ENCODE data around the gene TSPAN9.

Gene TSPAN9, protein sequence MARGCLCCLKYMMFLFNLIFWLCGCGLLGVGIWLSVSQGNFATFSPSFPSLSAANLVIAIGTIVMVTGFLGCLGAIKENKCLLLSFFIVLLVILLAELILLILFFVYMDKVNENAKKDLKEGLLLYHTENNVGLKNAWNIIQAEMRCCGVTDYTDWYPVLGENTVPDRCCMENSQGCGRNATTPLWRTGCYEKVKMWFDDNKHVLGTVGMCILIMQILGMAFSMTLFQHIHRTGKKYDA

DNA sequence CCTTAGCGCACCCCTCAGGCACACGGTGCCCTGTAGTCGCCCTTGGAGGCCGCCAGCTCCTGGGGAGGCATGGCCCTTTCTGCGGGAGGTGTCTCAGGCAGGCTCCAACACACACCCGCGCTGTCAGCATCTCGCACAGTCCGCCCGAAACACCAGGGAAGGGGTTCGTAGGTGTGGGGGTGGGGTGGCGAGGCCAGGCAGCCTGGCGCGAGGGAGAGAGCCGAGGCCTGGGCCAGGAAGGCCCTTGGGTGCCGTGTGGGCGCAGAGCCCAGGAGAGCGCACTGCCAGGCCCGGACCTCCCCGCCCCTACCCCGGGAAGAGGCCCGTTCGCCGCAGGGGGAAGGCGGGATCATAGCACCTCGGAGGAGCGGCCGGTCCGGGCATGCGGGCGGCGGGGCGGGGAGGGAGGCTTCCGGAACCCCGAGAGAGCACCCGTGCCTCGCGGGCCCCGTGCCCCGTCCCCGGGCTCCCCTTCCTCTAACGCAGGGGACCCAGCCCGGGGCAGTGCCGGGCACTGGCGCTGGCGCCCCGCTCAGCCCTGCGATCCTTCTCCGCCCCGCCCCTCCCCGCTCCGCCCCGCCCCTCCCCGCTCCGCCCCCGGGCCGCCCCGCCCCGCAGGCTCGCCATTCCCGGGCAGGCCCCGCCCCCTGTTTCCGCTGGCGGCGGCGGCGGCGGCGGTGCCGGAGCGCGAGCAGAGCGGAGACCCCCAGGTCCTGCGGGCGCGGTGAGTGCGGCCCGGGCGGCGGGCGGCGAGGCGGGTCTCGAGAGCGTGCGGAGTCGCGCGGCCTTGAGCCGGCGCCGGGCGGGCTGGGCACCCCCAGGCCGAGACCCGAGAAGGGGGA is at the start of gene TSPAN9:
Gene TSPAN9, plus strand, starts transcription at position 650 of the 842 bp plus-strand sequence. CDS start 123,815 bp downstream, outside the sequence.
- DNase-seq = peak; percentile 30

DNA sequence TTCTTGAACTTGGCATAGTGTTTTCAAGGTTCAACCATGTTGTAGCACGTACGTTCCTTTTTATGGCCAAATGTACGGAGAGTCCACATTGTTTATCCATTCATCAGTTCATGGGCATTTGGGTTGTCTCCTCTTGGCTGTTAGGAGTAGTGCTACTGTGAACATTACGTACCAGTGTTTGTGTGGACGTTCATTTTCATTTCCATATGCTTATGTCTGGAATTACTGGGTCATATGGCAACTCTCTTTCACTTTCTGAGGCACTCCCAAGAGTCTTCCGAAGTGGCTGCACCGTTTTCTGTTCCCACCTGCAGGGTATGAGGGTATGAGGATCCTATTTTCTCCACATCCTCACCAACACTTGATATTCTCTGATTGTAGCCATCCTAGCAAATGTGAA is 49.1 kb upstream of the TSPAN9 start:
- DNase-seq = no peak

DNA sequence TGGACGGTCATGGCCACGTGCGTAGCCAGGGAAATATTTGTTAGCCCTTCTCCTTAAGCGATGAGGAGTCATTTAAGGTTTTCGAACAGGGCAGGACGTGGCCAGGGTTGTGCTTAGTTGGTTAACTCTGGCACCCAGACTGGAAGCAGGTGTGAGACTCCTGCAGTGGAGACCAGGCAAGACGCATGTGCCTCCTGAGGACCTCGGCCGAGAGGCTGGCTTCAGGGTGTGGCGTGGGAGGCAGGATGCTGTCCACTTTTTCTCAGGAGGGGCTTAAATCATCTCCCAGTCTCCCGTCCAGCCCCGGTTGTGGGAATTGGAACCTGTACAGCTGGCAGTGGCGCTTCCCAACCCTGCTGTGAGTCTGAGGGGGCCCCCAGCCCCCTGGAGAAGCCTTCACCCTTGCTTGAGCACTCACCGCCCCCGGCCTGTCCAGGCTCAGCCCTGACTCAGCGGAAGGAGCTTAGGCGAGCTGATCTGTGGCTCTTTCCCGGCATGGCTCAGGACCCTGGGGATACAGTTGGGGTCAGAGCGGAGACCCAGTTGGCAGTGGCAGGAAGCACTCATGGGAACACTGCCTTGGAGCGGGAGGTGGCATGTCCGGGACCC is 46.3 kb upstream of the TSPAN9 start:
- no peak for DNase-seq

DNA sequence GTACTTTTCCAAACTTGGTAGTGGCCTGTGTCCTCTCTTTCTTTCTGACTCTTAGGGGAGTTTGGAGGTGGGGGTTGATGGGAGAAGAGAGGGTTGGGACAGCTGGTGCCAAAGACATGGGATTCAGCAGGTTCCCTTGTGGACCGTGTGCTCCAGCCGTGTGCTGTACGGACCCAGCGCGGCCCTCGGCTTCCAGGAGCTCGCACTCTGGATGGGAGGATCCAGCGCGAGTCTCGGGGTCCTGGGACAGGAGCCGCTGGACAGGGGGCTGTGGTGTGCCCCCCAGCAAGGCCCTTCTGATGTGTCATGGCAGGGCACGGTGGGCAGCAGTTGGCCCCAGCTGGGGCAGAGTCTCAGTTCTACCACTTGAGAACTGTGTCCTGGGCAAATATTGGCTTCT is 45.0 kb upstream of the TSPAN9 start:
- no peak for DNase-seq

DNA sequence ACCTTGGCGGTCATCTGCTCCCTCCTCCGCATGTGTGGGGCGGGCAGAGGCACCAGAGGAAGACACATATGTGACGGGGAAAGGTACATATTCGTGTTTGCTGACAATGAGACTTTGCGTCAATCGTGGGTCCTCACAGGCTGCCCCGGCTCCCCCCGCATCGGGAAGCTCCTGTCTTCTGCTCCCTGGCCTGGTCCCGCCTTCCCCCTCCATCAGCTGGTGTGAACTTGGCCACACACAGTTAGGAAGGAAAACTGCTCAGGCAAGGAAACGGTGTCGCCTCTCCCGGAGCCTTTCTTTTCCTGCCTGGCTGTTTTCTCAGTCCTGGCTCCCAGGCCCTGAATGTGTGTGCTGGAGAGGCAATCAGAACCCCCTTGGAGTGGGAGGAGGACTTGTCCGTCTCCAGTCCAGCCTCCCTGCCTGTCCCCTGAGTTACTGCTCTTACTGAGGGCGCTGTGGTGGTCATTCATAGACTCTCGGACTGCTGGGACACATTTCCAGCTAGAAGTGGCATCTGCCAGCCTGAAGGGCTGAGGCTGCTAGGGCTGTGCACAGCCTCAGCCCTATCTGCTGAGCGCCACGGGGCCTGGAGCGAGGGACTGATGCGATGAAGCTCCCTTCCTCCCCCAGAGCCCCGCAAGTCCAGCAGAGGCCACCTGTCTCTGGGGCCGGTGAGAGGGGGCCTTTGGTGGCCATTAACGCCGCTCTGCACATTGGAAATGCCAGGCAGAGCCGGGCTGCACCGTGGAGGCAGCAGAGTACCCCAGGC is 44.2 kb upstream of the TSPAN9 start:
- DNase-seq = no peak

DNA sequence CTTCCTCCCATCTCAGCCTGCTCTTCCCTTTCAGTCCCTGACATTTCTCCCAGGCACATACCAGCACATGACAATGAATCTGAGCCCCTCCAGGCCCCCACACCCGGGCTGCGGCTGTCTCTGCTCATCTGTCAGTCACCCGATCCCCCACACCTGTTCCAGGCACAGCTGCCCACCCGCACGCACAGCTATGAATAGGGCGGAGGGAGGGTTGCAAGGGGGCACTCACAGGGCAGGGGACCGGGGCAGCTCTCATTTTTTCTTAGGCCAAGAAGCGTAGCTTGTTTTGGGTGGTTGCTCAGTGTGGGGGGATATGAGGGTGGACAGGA is 43.7 kb upstream of the TSPAN9 start:
- DNase-seq = no peak

DNA sequence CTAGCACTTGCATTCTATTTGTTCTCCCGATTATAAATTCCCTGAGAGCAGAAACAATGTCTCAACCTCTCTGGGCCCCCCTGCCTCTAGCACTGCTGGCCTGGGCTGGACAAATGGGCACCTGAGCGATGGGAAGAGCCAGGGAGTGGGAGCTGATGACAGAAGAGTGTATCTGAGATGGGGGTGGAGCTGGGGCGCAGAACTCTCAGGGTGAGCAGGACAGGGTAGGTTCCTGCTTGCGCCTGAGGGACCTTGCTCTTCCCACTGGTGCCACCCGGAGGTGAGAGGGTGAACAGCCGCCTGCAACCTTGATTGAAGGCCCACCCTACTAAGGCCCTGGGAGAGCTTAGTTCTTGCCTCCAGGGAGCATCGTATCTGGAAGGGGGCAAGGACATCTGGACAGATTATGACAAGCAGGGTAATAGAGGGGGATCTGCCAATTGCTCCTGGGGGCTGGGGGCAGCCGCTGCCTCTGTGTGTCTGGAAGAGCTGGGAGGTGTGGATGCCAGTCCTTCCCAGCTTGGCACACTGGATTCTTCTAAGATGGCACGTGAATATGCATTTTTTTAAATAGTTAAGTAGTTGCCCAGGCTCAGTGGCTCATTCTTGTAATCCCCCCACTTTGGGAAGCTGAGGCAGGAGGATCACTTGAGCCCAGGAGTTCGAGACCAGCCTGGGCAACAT is 43.0 kb upstream of the TSPAN9 start:
- peak; percentile 47 for DNase-seq

DNA sequence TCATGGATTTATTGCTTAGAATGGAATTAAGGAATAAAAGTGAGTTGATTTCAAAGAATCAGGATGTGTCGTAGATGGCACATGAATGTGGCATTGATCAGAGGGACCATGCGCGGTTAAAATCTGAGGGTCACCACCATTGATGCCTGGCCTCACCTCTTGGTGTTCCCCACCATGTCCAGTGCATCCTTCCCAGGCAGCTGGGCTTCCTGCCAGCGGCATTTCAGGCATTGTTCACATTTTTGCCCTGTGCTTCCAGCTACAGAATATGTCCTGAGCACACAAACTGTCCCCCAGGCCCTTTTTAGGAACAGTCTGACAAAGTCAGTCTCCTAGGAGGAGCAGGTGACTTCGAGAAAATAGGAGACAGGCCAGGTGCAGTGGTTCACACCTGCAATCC is 42.0 kb upstream of the TSPAN9 start:
- DNase-seq = no peak

DNA sequence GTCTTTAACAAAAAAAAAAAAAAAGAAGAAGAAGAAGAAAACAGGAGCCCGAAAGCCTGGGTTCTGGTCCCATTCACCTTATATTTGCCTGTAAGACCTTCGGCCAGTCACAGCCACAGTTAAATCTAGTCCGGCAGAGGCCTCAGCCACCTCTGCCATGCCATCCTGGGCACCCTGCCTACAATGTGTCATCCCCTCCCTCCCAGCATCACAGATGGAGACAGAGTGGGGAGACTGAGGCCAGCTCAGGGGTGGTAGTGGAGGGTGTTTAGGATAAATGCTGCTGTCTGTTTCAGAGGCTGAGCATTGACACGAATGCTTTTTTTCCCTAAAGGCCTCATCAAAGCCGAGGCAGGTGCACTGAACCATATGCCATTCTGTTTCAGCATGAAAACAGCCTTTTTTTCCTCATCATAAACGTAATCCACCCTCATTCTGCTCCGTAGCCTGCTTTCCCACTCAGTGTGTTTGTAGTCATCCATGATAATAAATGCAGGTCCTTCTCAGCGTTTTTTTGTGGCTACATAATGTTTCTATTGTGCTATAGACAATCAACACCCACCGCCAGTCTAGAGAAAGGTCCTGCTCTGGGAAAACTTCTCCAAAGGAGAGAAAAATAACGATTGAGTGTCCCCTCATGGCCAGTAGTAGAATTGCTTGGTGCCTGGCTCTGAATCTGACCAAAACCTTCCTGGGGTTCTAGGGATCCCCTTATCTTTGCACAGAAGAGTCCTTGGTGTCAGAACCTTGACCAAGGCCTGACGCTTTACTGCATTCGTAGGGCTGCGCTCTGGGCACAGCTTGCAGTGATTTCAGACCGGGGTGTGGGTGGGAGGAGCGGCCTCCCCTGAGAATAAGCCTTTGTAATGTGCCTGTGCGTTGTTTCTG is 41.1 kb upstream of the TSPAN9 start:
- DNase-seq = no peak

DNA sequence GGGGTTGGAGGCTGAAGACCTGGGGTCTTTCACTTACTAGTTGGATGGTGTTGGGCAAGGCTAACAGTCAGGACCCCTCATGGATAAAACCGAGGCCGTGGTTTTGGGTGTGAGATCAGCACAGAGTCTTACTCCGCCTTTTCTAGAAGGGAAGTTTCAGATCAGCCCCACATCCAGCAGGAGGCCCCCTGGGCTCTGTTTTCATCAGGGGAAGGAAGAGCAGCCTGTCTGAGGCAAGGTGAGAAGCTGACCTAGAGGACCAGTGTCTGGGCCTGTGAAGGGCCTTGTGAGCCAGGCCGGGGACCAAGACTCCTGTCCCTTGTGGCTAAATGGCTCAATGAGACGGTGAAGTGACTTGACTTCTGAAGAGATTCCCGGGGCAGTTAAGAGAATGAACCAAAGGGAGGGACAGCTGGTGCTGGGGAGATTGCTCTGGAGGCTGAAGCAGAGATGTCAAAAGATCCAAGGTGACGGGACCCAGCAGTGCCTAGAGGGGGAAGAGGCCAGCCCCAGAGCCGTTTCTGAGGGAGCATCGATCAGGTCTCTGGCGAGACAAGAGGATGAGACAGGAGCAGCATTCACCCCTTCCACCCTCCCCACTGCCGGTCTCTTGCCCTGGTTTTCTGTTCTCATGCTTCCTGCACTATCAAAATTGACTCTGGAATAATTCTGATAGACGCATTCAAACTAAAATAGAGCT is 40.1 kb upstream of the TSPAN9 start:
- DNase-seq = no peak

DNA sequence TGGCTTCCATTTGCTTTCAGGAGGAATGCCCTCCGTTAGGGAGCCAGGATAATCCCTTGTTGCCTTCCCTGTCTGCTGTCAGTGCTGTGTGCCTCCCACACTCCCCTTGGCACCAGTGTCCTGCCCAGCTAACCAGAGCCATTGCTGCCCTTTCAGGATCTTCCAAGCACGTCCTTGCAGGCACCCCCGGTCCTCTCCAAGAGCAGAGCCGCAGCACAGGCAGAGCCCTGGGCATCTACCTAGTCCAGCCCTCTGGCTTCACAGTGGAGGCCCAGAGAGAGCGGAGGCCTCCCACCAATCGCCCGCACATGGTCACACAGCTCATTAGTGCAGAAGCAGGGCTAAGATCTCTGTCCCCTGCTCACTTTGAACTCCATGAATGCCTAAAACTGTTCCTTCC is 39.0 kb upstream of the TSPAN9 start:
- DNase-seq = no peak

DNA sequence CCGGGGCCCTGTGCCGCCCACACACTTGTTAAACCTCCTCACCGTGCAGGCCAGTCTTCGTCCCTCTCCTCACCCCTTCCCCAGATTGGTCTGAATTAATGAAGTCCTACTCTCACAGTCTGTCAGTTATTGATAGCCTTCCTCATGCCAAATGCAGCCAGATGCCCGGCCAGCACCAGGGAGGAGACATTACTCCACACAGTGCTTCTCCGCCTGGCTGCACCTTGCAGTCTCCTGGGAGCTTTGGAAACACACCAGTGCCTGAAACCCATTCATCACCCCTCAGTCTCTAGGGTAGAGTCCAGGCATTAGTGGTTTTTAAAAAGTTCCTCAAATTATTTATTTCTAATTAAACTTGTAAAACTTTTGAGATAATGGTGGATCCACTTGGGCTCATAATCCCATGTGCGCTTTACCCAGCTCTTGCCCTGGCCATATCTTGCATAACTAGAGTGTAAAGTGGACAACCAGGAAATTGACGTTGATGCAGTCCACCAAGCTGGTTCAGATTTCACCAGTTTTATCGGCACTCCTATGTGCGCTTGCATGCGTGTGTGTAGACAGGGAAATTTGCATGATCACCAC is 38.2 kb upstream of the TSPAN9 start:
- no peak for DNase-seq

DNA sequence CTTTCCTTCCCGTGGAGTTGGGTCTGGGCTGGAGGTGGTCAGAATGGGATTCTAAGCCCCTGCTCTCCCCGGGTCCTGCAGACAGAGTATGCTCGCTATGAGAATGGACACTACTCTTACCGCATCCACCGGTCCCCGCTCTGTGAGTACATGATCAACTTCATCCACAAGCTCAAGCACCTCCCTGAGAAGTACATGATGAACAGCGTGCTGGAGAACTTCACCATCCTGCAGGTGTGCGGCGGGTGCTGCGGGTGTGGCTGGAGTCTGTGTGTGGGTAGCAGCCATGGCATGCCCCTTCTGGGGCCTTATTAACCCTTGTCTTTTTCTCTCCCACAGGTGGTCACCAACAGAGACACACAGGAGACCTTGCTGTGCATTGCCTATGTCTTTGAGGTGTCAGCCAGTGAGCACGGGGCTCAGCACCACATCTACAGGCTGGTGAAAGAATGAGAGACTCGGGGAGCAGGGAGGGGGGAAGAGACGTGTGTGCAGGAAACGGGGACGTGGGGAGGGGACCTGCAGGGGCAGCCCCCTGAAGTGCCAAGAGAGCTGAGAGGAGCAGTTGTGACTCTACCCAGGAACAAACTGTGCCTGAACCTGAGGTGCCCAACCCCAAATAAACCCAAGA is 37.0 kb upstream of the TSPAN9 start:
- DNase-seq = no peak

DNA sequence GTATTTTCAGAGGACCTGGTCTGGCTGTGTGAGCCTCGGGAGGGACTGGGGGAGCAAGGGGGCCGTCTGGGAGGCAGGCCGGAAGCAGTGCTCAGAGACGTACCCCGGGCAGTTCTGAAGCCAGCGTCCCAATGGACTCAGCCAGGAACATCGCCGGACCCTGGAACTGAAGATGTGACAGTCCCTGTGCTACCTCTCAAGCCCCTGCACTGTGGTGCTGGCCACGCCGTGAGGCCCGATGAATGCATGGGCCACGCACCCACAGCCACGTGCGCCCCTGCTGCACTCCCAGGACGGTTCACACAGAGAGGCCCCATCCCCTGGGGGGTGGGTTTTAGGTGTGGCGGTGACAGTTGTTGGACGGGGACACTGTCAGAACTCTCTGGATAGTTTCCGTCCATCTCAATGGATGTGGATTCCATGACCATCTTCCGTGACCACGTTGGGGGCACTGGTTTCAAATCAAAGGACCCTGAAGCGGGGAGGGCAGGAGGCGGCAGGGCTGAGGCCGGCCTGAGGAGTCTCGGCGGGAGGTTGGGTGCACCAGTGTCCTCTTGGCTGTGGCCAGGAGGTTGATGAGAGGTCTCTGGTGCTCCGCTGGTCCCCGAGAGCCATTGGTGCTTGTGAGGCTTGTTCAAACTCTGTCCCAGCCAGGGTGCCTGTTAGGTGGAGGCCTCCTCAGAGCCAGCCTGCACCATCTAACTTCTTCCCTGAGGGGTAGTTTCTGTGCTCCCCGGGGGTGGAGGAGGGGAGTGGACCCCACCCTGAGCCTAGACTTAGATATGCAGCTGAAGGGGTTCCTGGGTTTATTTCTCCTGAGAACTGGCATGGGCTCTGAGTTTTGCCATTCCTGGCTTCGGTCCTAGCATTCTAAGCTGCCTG is 36.3 kb upstream of the TSPAN9 start:
- DNase-seq = no peak

DNA sequence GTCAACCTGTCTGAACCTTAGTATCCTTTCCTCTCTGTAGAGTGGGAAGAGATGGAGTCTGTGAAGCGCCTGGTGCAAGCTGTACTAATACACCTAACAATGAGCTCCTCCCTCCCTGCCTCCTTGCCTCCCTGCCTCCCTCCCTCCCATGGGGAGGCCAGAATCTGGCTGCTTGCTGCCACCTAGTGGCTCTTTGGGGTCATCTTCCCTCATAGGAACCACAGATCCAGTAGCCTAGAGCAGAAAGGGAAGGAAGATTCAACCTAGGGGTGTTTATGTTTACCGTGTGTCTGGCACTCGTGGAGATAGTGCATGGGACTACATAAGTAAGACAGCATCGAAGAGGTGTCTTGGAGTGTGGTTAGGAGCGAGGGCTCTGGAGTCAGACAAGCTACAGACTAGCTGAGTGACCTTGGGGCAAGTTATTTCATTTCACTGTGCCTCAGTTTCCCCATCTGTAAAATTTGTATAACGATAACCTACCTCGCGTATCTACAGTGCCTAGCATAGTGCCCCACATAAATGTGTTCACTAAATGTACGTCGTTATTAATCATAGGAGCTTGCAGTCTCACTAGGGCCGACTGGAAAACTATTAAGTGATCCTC is 35.5 kb upstream of the TSPAN9 start:
- DNase-seq = peak; percentile 70

DNA sequence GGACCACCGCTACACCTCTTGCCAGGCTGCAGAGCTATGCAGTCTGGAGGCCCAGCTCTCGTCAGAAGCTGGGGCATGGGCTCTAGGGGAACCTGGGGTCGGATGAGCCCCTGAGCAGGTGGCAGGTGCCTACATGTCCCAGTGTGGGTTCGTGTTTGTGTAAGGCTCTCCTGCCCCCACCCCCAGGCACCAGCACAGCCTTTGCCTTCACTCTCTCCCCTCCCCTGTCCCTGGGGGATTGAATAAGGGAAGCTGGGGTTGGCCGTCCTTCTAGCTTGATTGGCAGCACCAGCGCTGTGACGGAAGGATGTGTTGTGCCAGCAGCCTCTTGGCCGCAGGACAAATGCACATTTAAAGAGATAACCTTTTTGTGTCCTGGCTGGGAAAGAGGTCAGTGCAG is 34.8 kb upstream of the TSPAN9 start:
- DNase-seq = peak; percentile 12

DNA sequence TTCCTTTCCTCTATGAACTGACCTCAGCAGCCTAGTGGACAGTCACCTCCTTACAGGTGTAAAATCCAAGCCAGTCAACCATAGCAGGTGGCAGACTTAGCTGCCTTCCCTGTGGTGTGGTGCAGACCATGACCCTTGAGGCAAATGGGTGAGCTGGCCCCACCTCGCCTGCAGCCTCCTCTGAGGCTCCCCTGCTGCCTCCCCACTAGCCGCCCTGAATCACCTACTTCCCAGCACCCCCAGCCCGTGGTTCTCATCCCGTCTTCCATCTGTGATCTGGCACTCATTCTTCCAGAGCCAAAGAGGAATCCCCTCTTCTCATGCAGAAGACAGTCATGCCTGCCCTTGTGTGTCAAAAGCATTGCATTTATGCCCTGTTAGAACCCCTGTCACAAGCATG is 34.4 kb upstream of the TSPAN9 start:
- no peak for DNase-seq

DNA sequence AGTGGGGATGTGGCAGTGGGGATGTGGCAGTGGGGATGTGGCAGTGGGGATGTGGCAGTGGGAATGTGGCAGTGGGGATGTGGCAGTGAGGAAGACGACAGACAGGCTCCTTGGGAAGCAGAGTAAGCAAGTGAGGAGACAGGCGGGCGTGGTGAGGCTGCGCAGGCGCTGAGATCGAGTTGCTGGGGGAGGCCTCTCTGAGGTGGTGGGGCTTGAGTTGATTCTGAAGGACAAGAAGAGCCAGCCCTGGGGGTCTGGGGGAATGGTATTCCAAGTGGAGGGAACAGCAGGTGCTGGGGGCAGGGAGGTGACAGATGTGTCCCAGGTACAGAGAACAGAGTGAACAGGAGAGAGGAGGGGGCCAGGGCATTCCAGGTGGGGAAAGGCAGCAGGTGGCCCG is 33.8 kb upstream of the TSPAN9 start:
- DNase-seq = no peak

DNA sequence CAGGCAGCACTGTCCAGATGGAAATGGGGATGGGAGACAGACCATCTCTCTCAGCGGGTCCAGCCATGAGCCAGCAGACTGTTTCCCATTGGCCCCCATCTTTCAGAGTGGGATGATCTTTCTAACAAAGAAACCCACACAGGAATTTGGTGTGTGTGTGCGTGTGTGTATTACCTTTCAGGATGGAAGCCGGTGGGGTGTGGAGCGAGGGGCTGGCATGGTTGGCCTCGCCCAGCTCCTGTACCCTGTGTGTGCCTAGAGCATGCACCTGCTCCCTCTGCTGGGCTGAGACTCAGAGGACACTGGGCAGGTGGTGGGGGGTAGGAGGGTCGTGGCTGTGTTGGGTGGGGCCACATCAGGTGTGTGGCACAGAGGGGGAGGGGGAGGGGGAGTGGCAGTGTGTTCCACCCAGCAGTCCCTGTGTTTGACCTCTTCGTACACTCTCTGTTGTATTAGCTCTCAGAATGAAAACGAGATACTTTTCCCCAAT is 33.0 kb upstream of the TSPAN9 start:
- no peak for DNase-seq

All from NCI-H1092 (cell line).